Cardiac septum (tissue), 1 donor: Measurements from ENCODE around the gene PLEKHG7. TPM values are rescaled to one million over a fixed set of nuclear protein-coding genes. Genes with fewer than 3 reads are reported as not detected.
"Not testable (repeated sequence)": the region's sequence is repeated elsewhere in the genome, so short reads cannot be mapped to it uniquely, and the experiment has no call there.

Experiments
- DNase-seq: peaks from one replicate; pipeline ENCODE4 v3.0.0-alpha.2; 2020; ENCODE audit warnings: low spot score
- intact Hi-C: fragments of 100-400 bp; cut with DNase I; formaldehyde crosslinking; loops from one replicate; pipeline ENCODE4 v1.14.0; 2022
- total RNA-seq: library from RNA; stranded (reverse); fragmentation: NEBNext Ultra II Directional; extraction: Animal tissue kit (Norgen Biotek cat#: 25700); gene quantifications from one replicate; pipeline ENCODE4 v1.2.1, GENCODE V29; 2021
- donor health status: DM: no; HTN: no; CAD: no.

PLEKHG7 gene
- total RNA-seq, 1 donor from 2014 or later = not detected

GRCh38 chr12:92737855-92738850 is 35.4 kb downstream of the PLEKHG7 start:
- intact Hi-C loops = no loop called here

GRCh38 chr12:92739113-92739512 is 36.3 kb downstream of the PLEKHG7 start:
- intact Hi-C loops = no loop called here

More at GRCh38 chr12:92737855-92738850, 35.4 kb downstream of the PLEKHG7 start:
- no peak for DNase-seq

GRCh38 chr12:92740411-92740810 is 37.6 kb downstream of the PLEKHG7 start:
- no peak for DNase-seq

More at GRCh38 chr12:92739113-92739512, 36.3 kb downstream of the PLEKHG7 start:
- DNase-seq = no peak

GRCh38 chr12:92743026-92743425 is 40.2 kb downstream of the PLEKHG7 start:
- intact Hi-C loops = no loop called here
- no peak for DNase-seq

More at GRCh38 chr12:92740411-92740810, 37.6 kb downstream of the PLEKHG7 start:
- intact Hi-C loops = no loop called here

GRCh38 chr12:92745856-92746550 is 43.2 kb downstream of the PLEKHG7 start:
- DNase-seq = peak; percentile 84
- intact Hi-C loops = no loop called here

GRCh38 chr12:92747151-92747550 is 44.4 kb downstream of the PLEKHG7 start:
- intact Hi-C loops = no loop called here
- DNase-seq = no peak

- intact Hi-C loops, DNase-seq: not testable (repeated sequence)
Observed at GRCh38 chr12:92749691-92750090, 46.9 kb downstream of the PLEKHG7 start.

GRCh38 chr12:92753976-92754885 is 51.4 kb downstream of the PLEKHG7 start:
- intact Hi-C loops = no loop called here
- DNase-seq = no peak

GRCh38 chr12:92756898-92757596 is 54.3 kb downstream of the PLEKHG7 start:
- no peak for DNase-seq
- intact Hi-C loops = no loop called here

- no peak for DNase-seq
- intact Hi-C loops = no loop called here
Observed at GRCh38 chr12:92757597-92758121, 54.9 kb downstream of the PLEKHG7 start.

GRCh38 chr12:92759634-92760268 is 57.0 kb downstream of the PLEKHG7 start:
- intact Hi-C loops = no loop called here
- DNase-seq = no peak

GRCh38 chr12:92762773-92763172 is 60.0 kb downstream of the PLEKHG7 start:
- intact Hi-C loops = no loop called here
- no peak for DNase-seq

GRCh38 chr12:92764831-92765230 is 62.0 kb downstream of the PLEKHG7 start:
- intact Hi-C loops = no loop called here
- DNase-seq = no peak

- DNase-seq = no peak
- intact Hi-C loops = no loop called here
Observed at GRCh38 chr12:92765871-92766270, 63.1 kb downstream of the PLEKHG7 start.

GRCh38 chr12:92769124-92769901 is 66.5 kb downstream of the PLEKHG7 start:
- intact Hi-C loops = no loop called here
- no peak for DNase-seq

GRCh38 chr12:92771001-92771400 is 68.2 kb downstream of the PLEKHG7 start:
- DNase-seq = no peak
- intact Hi-C loops = no loop called here

GRCh38 chr12:92775416-92775815 is 72.6 kb downstream of the PLEKHG7 start:
- intact Hi-C loops = no loop called here
- DNase-seq = no peak
